Neural cell (in vitro differentiated cells): ENCODE data around the gene HDAC9. TPM values are rescaled to one million over a fixed set of nuclear protein-coding genes. Genes with fewer than 3 reads are reported as not detected.

Experiments used
- H2AFZ ChIP-seq: fragments of 200-600, 300-800 bp; sonication (generic), shearing (Covaris generic); 2 replicates; pipeline ENCODE4 v1.6.0; 2014; ENCODE audit warnings: low read depth, mild to moderate bottlenecking, antibody characterized with exemption, low read length, moderate library complexity
- H3F3A ChIP-seq: fragments of 200-600 bp; shearing (Covaris generic); 2 replicates; pipeline ENCODE4 v1.6.1; 2016; ENCODE audit warnings: mild to moderate bottlenecking, moderate library complexity, mixed read lengths, antibody characterized with exemption, low read length; ENCODE audit not compliant: insufficient read depth, poor library complexity, severe bottlenecking
- H3K27ac ChIP-seq: fragments of 200-600, 300-800 bp; sonication (generic), shearing (Covaris generic); 2 replicates; pipeline ENCODE4 v1.5.1; 2014; ENCODE audit warnings: mild to moderate bottlenecking, low read length, moderate library complexity
- H3K27me3 ChIP-seq: fragments of 300-800, 200-600 bp; sonication (generic), shearing (Covaris generic); 2 replicates; pipeline ENCODE4 v1.6.0; 2014; ENCODE audit warnings: mild to moderate bottlenecking, low read depth, low read length, moderate library complexity; ENCODE audit not compliant: insufficient read depth
- H3K36me3 ChIP-seq: fragments of 300-800, 200-600 bp; sonication (generic), shearing (Covaris generic); 2 replicates; pipeline ENCODE4 v1.5.1; 2014; ENCODE audit warnings: mild to moderate bottlenecking, antibody characterized with exemption, low read length, moderate library complexity; ENCODE audit not compliant: insufficient read depth
- H3K4me2 ChIP-seq: fragments of 300-800, 200-600 bp; sonication (generic), shearing (Covaris generic); 2 replicates; pipeline ENCODE4 v1.6.0; 2014; ENCODE audit warnings: mild to moderate bottlenecking, low read length
- H3K4me3 ChIP-seq: fragments of 300-800, 200-600 bp; sonication (generic), shearing (Covaris generic); 2 replicates; pipeline ENCODE4 v1.5.1; 2014; ENCODE audit warnings: mild to moderate bottlenecking, low read length, moderate library complexity
- H3K79me2 ChIP-seq: fragments of 200-600 bp; shearing (Covaris generic); replicated peaks from 2 replicates; pipeline ENCODE4 v1.6.0; 2014; ENCODE audit warnings: mild to moderate bottlenecking, low read length, moderate library complexity; ENCODE audit not compliant: insufficient read depth
- H3K9ac ChIP-seq: fragments of 300-800, 200-600 bp; sonication (generic), shearing (Covaris generic); 2 replicates; pipeline ENCODE4 v1.6.1; 2016; ENCODE audit warnings: mild to moderate bottlenecking, low read length, mixed read lengths
- H3K9me2 ChIP-seq: fragments of 200-600 bp; shearing (Covaris generic); 2 replicates; pipeline ENCODE4 v1.6.1; 2016; ENCODE audit warnings: mild to moderate bottlenecking, low read length, mixed read lengths; ENCODE audit not compliant: insufficient read depth
- H3K9me3 ChIP-seq: fragments of 200-600, 300-800 bp; sonication (generic), shearing (Covaris generic); 2 replicates; pipeline ENCODE4 v1.6.1; 2016; ENCODE audit warnings: mild to moderate bottlenecking, mixed run types, low read length, moderate library complexity, mixed read lengths
- H4K20me1 ChIP-seq: fragments of 200-600 bp; shearing (Covaris generic); 2 replicates; pipeline ENCODE4 v1.6.1; 2016; ENCODE audit warnings: mild to moderate bottlenecking, mixed run types; ENCODE audit not compliant: insufficient read depth
- EP300 ChIP-seq: fragments of 450-650 bp; conservative IDR thresholded peaks from 2 replicates; pipeline ENCODE4 v1.6.1; 2014; ENCODE audit warnings: antibody characterized with exemption, mild to moderate bottlenecking, moderate library complexity; ENCODE audit not compliant: poor library complexity, severe bottlenecking
- EZH2 ChIP-seq: fragments of 200-600, 300-800 bp; shearing (Covaris generic), sonication (generic); IDR thresholded peaks from 2 replicates; pipeline ENCODE4 v1.6.1; 2014; ENCODE audit warnings: antibody characterized with exemption, low read length, borderline replicate concordance, mild to moderate bottlenecking; ENCODE audit not compliant: insufficient read depth, poor library complexity, severe bottlenecking
- MXI1 ChIP-seq: fragments of 450-650 bp; conservative IDR thresholded peaks from 2 replicates; pipeline ENCODE4 v1.6.1; 2014; ENCODE audit warnings: antibody characterized with exemption, mild to moderate bottlenecking; ENCODE audit not compliant: poor library complexity, severe bottlenecking
- POLR2AphosphoS5 ChIP-seq: IDR thresholded peaks from 2 replicates; pipeline ENCODE4 v1.6.1; 2012
- RAD21 ChIP-seq: fragments of 450-650 bp; conservative IDR thresholded peaks from 2 replicates; pipeline ENCODE4 v1.6.1; 2014; ENCODE audit warnings: antibody characterized with exemption, mild to moderate bottlenecking, moderate library complexity
- SMC3 ChIP-seq: fragments of 450-650 bp; conservative IDR thresholded peaks from 2 replicates; pipeline ENCODE4 v1.6.1; 2014; ENCODE audit warnings: antibody characterized with exemption, mild to moderate bottlenecking, moderate library complexity; ENCODE audit not compliant: poor library complexity
- TAF1 ChIP-seq: IDR thresholded peaks from 2 replicates; pipeline ENCODE4 v1.6.1; 2012; ENCODE audit warnings: low read depth
- polyA plus RNA-seq: library from polyadenylated mRNA; depleted of rRNA; stranded (reverse); fragments of >200 nt; gene quantifications from 2 replicates; pipeline ENCODE4 v1.2.3, GENCODE V29; 2014
- TF ChIP-seq, protein P1 (sequence below): fragments of 450-650 bp; IDR thresholded peaks from 2 replicates; pipeline ENCODE4 v1.5.1; 2014; ENCODE audit warnings: antibody characterized with exemption, mild to moderate bottlenecking, moderate library complexity; ENCODE audit not compliant: poor library complexity, severe bottlenecking
- TF ChIP-seq, protein P2 (sequence below): IDR thresholded peaks from 2 replicates; pipeline ENCODE4 v1.6.1; 2012; ENCODE audit warnings: borderline replicate concordance

Gene HDAC9
- polyA plus RNA-seq, 1 donor from 2014 or later, result 15.9 TPM

DNA sequence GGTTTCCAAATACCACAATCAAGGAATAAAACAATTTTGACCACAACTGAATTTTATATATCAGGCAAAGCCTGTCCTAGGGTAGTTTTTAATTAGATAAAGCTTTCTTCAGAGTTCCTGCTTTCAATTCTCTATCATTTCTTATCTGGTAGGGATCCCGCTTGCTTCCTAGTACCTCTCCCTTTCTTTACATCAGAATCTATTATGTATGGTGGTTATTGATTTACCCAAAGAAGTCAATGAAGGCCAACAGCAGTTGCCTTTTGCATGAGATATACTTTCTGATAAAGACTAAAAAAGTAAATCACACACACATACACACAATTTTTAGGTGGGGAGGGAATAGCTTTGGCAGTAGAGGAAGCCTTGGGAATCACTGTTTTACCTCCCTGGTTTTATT, 70.7 kb downstream of the HDAC9 start:
- H3K4me3 ChIP-seq, result no peak overlapping the region
- TF ChIP-seq POLR2AphosphoS5, result no peak
- no peak for TF ChIP-seq EZH2
- no peak for TF ChIP-seq TAF1
- TF ChIP-seq, protein P1, sequence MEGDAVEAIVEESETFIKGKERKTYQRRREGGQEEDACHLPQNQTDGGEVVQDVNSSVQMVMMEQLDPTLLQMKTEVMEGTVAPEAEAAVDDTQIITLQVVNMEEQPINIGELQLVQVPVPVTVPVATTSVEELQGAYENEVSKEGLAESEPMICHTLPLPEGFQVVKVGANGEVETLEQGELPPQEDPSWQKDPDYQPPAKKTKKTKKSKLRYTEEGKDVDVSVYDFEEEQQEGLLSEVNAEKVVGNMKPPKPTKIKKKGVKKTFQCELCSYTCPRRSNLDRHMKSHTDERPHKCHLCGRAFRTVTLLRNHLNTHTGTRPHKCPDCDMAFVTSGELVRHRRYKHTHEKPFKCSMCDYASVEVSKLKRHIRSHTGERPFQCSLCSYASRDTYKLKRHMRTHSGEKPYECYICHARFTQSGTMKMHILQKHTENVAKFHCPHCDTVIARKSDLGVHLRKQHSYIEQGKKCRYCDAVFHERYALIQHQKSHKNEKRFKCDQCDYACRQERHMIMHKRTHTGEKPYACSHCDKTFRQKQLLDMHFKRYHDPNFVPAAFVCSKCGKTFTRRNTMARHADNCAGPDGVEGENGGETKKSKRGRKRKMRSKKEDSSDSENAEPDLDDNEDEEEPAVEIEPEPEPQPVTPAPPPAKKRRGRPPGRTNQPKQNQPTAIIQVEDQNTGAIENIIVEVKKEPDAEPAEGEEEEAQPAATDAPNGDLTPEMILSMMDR, result no peak
- TF ChIP-seq MXI1, result no peak
- TF ChIP-seq EP300, result no peak
- TF ChIP-seq SMC3, result no peak
- no peak for TF ChIP-seq RAD21
- TF ChIP-seq, protein P2, sequence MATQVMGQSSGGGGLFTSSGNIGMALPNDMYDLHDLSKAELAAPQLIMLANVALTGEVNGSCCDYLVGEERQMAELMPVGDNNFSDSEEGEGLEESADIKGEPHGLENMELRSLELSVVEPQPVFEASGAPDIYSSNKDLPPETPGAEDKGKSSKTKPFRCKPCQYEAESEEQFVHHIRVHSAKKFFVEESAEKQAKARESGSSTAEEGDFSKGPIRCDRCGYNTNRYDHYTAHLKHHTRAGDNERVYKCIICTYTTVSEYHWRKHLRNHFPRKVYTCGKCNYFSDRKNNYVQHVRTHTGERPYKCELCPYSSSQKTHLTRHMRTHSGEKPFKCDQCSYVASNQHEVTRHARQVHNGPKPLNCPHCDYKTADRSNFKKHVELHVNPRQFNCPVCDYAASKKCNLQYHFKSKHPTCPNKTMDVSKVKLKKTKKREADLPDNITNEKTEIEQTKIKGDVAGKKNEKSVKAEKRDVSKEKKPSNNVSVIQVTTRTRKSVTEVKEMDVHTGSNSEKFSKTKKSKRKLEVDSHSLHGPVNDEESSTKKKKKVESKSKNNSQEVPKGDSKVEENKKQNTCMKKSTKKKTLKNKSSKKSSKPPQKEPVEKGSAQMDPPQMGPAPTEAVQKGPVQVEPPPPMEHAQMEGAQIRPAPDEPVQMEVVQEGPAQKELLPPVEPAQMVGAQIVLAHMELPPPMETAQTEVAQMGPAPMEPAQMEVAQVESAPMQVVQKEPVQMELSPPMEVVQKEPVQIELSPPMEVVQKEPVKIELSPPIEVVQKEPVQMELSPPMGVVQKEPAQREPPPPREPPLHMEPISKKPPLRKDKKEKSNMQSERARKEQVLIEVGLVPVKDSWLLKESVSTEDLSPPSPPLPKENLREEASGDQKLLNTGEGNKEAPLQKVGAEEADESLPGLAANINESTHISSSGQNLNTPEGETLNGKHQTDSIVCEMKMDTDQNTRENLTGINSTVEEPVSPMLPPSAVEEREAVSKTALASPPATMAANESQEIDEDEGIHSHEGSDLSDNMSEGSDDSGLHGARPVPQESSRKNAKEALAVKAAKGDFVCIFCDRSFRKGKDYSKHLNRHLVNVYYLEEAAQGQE, result no peak
- H2AFZ ChIP-seq, result no peak overlapping the region
- H3K9me2 ChIP-seq, result no peaks in the 10 kb centered on the region
- H3K27me3 ChIP-seq, result no peaks in the 10 kb centered on the region
- H3K4me2 ChIP-seq, result no peak overlapping the region
- H3F3A ChIP-seq, result no peaks in the 10 kb centered on the region
- no peak overlapping the region for H3K27ac ChIP-seq
- H3K9ac ChIP-seq, result no peak overlapping the region
- H3K36me3 ChIP-seq, result no peaks in the 10 kb centered on the region
- peaks cover 5% of the 10 kb centered on the region for H3K79me2 ChIP-seq
- no peaks in the 10 kb centered on the region for H4K20me1 ChIP-seq
- no peaks in the 10 kb centered on the region for H3K9me3 ChIP-seq

- Histone ChIP-seq H4K20me1 (no peaks in the 10 kb centered on the region), H3K27ac (no peak overlapping the region), H3K4me2 (no peak overlapping the region), H3K9me2 (no peaks in the 10 kb centered on the region), H3K9ac (no peak overlapping the region), H3K9me3 (no peaks in the 10 kb centered on the region), H3K79me2 (peaks cover 5% of the 10 kb centered on the region), H3F3A (no peaks in the 10 kb centered on the region), H3K4me3 (no peak overlapping the region), H3K36me3 (no peaks in the 10 kb centered on the region), H2AFZ (no peak overlapping the region), H3K27me3 (no peaks in the 10 kb centered on the region)
- TF ChIP-seq TAF1 (no peak), POLR2AphosphoS5 (no peak), SMC3 (no peak), MXI1 (no peak), RAD21 (no peak), EP300 (no peak), EZH2 (no peak)
- TF ChIP-seq, protein P1, result no peak
- TF ChIP-seq, protein P2, result no peak
Observed at GRCh38 chr7:18566829-18567228, 71.3 kb downstream of the HDAC9 start.
